HepG2 (cell line): ENCODE results near the gene SPRYD4. TPM values are rescaled to one million over a fixed set of nuclear protein-coding genes. Genes with fewer than 3 reads are reported as not detected.

Source experiments
- KLF11 ChIP-seq: IDR thresholded peaks from 2 replicates; pipeline ENCODE4 v1.6.1; 2016; ENCODE audit warnings: missing compliant biosample characterization
- NCOA2 ChIP-seq: sonication (generic); formaldehyde crosslinking; IDR thresholded peaks from 2 replicates; pipeline ENCODE4 v1.8.0; 2022; ENCODE audit warnings: inconsistent platforms
- ZNF431 ChIP-seq: sonication (generic); formaldehyde crosslinking; IDR thresholded peaks from 2 replicates; pipeline ENCODE4 v1.9.0; 2022; ENCODE audit warnings: missing genetic modification reagents, low read depth, mild to moderate bottlenecking, borderline replicate concordance
- polyA plus RNA-seq, 8 experiments: library from polyadenylated mRNA; depleted of rRNA in 3 of 8; stranded (reverse) in 7 of 8; unstranded in 1 of 8; fragments of >200 nt; fragmentation: Illumina TruSeq in 4 of 8; extraction: Trizol in 4 of 8; gene quantifications; 2 replicates each; pipeline versions ENCODE4 v1.2.1 to v1.2.3, GENCODE V29; 2011 to 2016; ENCODE audit warnings: low read depth in 4 of 8, missing spikeins in 1 of 8, mixed read lengths in 1 of 8; ENCODE audit not compliant: insufficient read depth in 1 of 8
- total RNA-seq, 5 experiments: library from RNA; depleted of rRNA; stranded (reverse); fragments of >200 nt; fragmentation: Illumina TruSeq; extraction: Trizol; gene quantifications; 2 replicates each; pipeline ENCODE4 v1.2.3, GENCODE V29; 2016; ENCODE audit warnings: low read depth in 1 of 5
- TF ChIP-seq, protein P1 (sequence below): sonication (generic); formaldehyde crosslinking; IDR thresholded peaks from 2 replicates; pipeline ENCODE4 v1.4.0; 2020; ENCODE audit warnings: mild to moderate bottlenecking, missing genetic modification reagents
- TF ChIP-seq, protein P2 (sequence below): IDR thresholded peaks from 2 replicates; pipeline ENCODE4 v1.6.1; 2016; ENCODE audit warnings: low read depth, missing genetic modification reagents, missing compliant biosample characterization
- TF ChIP-seq, protein P3 (sequence below): sonication (generic); formaldehyde crosslinking; IDR thresholded peaks from 2 replicates; pipeline ENCODE4 v1.4.0; 2020; ENCODE audit warnings: mild to moderate bottlenecking, missing genetic modification reagents
- TF ChIP-seq, protein P4 (sequence below): sonication (generic); formaldehyde crosslinking; IDR thresholded peaks from 2 replicates; pipeline ENCODE4 v1.4.0; 2020; ENCODE audit warnings: missing genetic modification reagents

Gene SPRYD4
- total and polyA plus RNA-seq, 2 of the 13 experiments (the other 11 are each of a cell fraction or from before 2014, with no cell fraction given), result 3.9 to 4.5 TPM

DNA sequence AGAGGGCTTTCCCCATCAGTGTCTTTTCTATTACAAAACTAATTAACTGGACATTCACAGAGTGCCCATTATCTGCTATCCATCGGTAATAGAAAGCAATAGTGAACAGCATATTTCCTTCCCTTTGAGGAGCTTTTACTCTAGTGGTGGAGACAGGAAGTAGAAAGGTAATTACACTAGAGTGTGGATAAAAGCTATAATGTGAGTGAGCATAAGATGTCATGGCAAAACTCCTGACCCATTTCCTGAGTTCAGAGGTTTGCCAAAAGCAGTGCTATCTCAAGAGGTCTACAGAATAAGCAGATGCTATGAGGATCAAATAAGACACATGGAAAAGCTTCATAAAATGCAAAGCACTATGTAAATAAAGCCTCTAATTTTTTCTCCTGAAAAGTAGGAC is 43.2 kb upstream of the SPRYD4 start (continued):
- TF ChIP-seq, protein P1, sequence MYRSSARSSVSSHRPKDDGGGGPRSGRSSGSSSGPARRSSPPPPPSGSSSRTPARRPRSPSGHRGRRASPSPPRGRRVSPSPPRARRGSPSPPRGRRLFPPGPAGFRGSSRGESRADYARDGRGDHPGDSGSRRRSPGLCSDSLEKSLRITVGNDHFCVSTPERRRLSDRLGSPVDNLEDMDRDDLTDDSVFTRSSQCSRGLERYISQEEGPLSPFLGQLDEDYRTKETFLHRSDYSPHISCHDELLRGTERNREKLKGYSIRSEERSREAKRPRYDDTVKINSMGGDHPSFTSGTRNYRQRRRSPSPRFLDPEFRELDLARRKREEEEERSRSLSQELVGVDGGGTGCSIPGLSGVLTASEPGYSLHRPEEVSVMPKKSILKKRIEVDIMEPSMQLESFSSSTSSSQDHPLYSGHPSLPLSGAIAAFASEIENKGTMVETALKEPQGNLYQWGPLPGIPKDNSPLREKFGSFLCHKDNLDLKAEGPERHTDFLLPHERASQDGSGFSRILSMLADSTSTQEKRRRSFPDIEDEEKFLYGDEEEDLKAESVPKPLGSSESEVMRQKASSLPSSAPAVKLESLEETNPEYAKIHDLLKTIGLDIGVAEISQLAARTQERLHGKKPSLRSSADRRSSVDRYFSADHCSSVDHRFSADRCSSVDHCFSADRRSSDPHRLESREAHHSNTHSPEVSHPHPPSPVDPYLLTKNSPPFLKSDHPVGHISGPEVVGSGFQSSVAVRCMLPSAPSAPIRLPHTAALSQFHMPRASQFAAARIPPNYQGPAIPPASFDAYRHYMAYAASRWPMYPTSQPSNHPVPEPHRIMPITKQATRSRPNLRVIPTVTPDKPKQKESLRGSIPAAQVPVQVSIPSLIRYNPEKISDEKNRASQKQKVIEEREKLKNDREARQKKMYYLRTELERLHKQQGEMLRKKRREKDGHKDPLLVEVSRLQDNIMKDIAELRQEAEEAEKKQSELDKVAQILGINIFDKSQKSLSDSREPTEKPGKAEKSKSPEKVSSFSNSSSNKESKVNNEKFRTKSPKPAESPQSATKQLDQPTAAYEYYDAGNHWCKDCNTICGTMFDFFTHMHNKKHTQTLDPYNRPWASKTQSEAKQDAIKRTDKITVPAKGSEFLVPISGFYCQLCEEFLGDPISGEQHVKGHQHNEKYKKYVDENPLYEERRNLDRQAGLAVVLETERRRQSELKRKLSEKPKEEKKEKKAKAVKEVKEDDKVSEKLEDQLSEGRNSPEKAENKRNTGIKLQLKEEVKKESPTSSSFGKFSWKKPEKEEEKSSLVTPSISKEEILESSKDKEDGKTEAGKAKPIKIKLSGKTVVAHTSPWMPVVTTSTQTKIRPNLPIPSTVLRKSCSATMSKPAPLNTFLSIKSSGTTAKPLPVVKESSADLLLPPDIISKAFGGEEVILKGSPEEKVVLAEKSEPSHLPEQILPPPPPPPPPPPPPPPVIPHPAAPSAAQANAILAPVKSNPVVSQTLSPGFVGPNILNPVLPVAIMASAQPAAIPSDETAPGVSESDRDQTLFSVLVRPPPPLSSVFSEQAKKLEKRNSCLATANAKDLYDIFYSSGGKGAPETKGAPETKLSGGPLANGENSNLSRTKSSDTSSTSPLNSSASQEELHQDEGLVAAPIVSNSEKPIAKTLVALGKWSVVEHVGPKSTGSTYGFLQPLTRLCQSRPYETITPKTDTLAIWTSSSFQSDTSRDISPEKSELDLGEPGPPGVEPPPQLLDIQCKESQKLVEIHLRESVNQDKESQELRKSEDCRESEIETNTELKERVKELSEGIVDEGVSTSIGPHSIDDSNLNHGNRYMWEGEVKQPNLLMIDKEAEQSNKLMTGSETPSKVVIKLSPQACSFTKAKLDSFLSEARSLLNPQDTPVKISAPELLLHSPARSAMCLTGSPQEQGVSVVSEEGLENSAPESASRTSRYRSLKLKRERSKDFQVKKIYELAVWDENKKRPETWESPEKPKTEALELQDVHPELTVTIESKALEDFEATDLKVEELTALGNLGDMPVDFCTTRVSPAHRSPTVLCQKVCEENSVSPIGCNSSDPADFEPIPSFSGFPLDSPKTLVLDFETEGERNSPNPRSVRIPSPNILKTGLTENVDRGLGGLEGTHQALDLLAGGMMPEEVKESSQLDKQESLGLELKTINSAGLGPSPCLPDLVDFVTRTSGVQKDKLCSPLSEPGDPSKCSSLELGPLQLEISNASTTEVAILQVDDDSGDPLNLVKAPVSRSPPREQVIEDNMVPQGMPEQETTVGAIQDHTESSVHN (CRISPR knock-in tag), result no peak
- TF ChIP-seq ZNF431 (CRISPR knock-in tag) (no peak), NCOA2 (CRISPR knock-in tag) (no peak), KLF11 (no peak)
- TF ChIP-seq, protein P2, sequence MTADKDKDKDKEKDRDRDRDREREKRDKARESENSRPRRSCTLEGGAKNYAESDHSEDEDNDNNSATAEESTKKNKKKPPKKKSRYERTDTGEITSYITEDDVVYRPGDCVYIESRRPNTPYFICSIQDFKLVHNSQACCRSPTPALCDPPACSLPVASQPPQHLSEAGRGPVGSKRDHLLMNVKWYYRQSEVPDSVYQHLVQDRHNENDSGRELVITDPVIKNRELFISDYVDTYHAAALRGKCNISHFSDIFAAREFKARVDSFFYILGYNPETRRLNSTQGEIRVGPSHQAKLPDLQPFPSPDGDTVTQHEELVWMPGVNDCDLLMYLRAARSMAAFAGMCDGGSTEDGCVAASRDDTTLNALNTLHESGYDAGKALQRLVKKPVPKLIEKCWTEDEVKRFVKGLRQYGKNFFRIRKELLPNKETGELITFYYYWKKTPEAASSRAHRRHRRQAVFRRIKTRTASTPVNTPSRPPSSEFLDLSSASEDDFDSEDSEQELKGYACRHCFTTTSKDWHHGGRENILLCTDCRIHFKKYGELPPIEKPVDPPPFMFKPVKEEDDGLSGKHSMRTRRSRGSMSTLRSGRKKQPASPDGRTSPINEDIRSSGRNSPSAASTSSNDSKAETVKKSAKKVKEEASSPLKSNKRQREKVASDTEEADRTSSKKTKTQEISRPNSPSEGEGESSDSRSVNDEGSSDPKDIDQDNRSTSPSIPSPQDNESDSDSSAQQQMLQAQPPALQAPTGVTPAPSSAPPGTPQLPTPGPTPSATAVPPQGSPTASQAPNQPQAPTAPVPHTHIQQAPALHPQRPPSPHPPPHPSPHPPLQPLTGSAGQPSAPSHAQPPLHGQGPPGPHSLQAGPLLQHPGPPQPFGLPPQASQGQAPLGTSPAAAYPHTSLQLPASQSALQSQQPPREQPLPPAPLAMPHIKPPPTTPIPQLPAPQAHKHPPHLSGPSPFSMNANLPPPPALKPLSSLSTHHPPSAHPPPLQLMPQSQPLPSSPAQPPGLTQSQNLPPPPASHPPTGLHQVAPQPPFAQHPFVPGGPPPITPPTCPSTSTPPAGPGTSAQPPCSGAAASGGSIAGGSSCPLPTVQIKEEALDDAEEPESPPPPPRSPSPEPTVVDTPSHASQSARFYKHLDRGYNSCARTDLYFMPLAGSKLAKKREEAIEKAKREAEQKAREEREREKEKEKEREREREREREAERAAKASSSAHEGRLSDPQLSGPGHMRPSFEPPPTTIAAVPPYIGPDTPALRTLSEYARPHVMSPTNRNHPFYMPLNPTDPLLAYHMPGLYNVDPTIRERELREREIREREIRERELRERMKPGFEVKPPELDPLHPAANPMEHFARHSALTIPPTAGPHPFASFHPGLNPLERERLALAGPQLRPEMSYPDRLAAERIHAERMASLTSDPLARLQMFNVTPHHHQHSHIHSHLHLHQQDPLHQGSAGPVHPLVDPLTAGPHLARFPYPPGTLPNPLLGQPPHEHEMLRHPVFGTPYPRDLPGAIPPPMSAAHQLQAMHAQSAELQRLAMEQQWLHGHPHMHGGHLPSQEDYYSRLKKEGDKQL (CRISPR knock-in tag), result no peak
- TF ChIP-seq, protein P3, sequence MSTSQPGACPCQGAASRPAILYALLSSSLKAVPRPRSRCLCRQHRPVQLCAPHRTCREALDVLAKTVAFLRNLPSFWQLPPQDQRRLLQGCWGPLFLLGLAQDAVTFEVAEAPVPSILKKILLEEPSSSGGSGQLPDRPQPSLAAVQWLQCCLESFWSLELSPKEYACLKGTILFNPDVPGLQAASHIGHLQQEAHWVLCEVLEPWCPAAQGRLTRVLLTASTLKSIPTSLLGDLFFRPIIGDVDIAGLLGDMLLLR, result no peak
- TF ChIP-seq, protein P4, sequence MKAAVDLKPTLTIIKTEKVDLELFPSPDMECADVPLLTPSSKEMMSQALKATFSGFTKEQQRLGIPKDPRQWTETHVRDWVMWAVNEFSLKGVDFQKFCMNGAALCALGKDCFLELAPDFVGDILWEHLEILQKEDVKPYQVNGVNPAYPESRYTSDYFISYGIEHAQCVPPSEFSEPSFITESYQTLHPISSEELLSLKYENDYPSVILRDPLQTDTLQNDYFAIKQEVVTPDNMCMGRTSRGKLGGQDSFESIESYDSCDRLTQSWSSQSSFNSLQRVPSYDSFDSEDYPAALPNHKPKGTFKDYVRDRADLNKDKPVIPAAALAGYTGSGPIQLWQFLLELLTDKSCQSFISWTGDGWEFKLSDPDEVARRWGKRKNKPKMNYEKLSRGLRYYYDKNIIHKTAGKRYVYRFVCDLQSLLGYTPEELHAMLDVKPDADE (CRISPR knock-in tag), result no peak
